Tibial nerve (tissue), 4 donors: ENCODE measurements around the gene NF2.

Experiments
- EP300 ChIP-seq, 2 donors: sonication (generic); formaldehyde crosslinking; IDR thresholded peaks; one replicate each; pipeline ENCODE4 v1.6.1; 2017; ENCODE audit warnings: antibody characterized with exemption in 2 of 2, mild to moderate bottlenecking in 1 of 2
- POLR2A ChIP-seq, 2 donors: fragments of 450-650 bp; IDR thresholded peaks; one replicate each; pipeline ENCODE4 v1.6.1; 2017; ENCODE audit warnings: antibody characterized with exemption in 2 of 2, mild to moderate bottlenecking in 2 of 2, moderate library complexity in 2 of 2
- TF ChIP-seq, protein P1 (sequence below), 5 experiments: fragments of 200-600 bp in 3 of 5; fragments of 450-650 bp in 2 of 5; sonication (generic) in 3 of 5; IDR thresholded peaks; one replicate each; pipeline ENCODE4 v1.5.1; 2016 to 2019; ENCODE audit warnings: antibody characterized with exemption in 5 of 5, mild to moderate bottlenecking in 3 of 5, moderate library complexity in 2 of 5

DNA sequence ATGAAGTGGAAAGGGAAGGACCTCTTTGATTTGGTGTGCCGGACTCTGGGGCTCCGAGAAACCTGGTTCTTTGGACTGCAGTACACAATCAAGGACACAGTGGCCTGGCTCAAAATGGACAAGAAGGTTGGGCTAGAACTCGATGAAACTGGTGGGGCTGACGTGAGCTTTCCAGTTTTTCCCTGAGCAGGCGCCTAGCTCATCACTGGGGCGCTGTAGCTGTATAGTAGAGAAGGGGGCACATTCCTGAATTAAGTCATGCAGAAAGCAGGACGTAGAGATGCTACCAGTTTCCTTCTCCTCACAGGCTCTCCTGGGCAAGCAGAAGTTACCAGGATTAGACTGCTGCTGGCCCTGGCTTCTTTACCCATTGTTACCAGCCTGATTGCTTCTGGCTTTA is 33.3 kb downstream of the NF2 start:
- TF ChIP-seq, protein P1, sequence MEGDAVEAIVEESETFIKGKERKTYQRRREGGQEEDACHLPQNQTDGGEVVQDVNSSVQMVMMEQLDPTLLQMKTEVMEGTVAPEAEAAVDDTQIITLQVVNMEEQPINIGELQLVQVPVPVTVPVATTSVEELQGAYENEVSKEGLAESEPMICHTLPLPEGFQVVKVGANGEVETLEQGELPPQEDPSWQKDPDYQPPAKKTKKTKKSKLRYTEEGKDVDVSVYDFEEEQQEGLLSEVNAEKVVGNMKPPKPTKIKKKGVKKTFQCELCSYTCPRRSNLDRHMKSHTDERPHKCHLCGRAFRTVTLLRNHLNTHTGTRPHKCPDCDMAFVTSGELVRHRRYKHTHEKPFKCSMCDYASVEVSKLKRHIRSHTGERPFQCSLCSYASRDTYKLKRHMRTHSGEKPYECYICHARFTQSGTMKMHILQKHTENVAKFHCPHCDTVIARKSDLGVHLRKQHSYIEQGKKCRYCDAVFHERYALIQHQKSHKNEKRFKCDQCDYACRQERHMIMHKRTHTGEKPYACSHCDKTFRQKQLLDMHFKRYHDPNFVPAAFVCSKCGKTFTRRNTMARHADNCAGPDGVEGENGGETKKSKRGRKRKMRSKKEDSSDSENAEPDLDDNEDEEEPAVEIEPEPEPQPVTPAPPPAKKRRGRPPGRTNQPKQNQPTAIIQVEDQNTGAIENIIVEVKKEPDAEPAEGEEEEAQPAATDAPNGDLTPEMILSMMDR (IDR thresholded peaks at IDR 0.05), result no peak
- no peak for TF ChIP-seq POLR2A (IDR thresholded peaks at IDR 0.05)
- no peak for TF ChIP-seq EP300 (IDR thresholded peaks at IDR 0.05)
